Progenitor cell of endocrine pancreas (in vitro differentiated cells): Measurements from ENCODE around the gene FAM227A. TPM values are rescaled to one million over a fixed set of nuclear protein-coding genes. Genes with fewer than 3 reads are reported as not detected.
A peak's percentile ranks its signal among the peaks of the same experiment; 100 is the strongest.

ENCODE experiments used
- DNase-seq: peaks from one replicate; pipeline ENCODE4 v3.0.0; 2021; ENCODE audit warnings: low spot score; ENCODE audit not compliant: unreplicated experiment
- H3K27ac Mint-ChIP-seq: 2 replicates; pipeline ENCODE4 v1.8.0; 2021; ENCODE audit warnings: mild to moderate bottlenecking, moderate library complexity, mixed read lengths
- H3K27me3 Mint-ChIP-seq: 2 replicates; pipeline ENCODE4 v1.8.0; 2021; ENCODE audit warnings: mixed read lengths
- H3K36me3 Mint-ChIP-seq: 2 replicates; pipeline ENCODE4 v1.8.0; 2022; ENCODE audit warnings: mixed read lengths; ENCODE audit not compliant: insufficient read depth
- H3K4me1 Mint-ChIP-seq: 2 replicates; pipeline ENCODE4 v1.8.0; 2021; ENCODE audit warnings: low read depth, mixed read lengths
- H3K4me3 Mint-ChIP-seq: 2 replicates; pipeline ENCODE4 v1.8.0; 2021; ENCODE audit warnings: low read depth, mild to moderate bottlenecking, moderate library complexity, mixed read lengths
- H3K9me3 Mint-ChIP-seq: 2 replicates; pipeline ENCODE4 v1.8.0; 2021; ENCODE audit warnings: low read depth, mixed read lengths
- CTCF ChIP-seq: fragments of 200-600 bp; sonication (generic); IDR thresholded peaks from one replicate; pipeline ENCODE4 v1.5.0; 2021; ENCODE audit warnings: antibody characterized with exemption, mild to moderate bottlenecking; ENCODE audit not compliant: unreplicated experiment
- total RNA-seq: library from RNA; stranded (reverse); gene quantifications from 2 replicates; pipeline ENCODE4 v1.2.1, GENCODE V29; 2021

Gene FAM227A
- total RNA-seq, 1 donor from 2014 or later = 18.3 TPM

DNA sequence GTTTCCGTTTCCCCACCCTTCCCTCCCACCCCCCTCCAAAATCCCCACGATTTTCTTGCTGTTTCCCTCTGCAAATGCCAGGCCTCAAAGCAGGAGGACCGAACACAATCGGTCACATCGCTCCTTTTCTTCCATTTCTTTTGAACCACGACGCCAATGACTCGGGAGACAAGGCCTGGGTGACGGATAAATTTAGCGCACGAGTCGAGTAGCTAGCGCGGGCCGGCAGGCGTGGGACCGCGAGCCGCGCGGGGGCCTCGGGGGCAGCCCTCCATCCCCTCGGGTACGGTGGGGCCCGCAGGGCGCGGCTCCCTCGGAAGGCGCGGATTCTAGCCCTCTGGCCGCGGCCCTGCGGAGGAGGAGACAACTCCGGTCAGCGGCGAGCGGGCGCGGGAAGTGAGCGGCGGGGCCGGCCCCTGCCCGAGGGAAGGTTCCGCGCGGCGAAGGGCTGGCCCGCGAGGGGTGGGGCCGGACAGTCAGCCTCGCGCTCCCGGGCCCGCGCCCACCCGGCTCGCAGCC lies 44.1 kb upstream of the FAM227A start:
- H3K36me3 Mint-ChIP-seq = peaks cover 2% of the 10 kb centered on the region
- peaks cover 44% of the 10 kb centered on the region for H3K4me1 Mint-ChIP-seq
- TF ChIP-seq CTCF = no peak
- no peaks in the 10 kb centered on the region for H3K9me3 Mint-ChIP-seq
- H3K27me3 Mint-ChIP-seq = no peaks in the 10 kb centered on the region
- peak overlapping the region; percentile 97 for H3K27ac Mint-ChIP-seq
- DNase-seq = no peak
- H3K4me3 Mint-ChIP-seq = peak overlapping the region; percentile 92

- H3K4me3 Mint-ChIP-seq = peak overlapping the region; percentile 92
- peak overlapping the region; percentile 97 for H3K27ac Mint-ChIP-seq
- H3K9me3 Mint-ChIP-seq = no peaks in the 10 kb centered on the region
- no peak for TF ChIP-seq CTCF
- no peak for DNase-seq
- H3K4me1 Mint-ChIP-seq = peaks cover 42% of the 10 kb centered on the region
- H3K27me3 Mint-ChIP-seq = no peaks in the 10 kb centered on the region
- peaks cover 4% of the 10 kb centered on the region for H3K36me3 Mint-ChIP-seq
These were observed 43.6 kb upstream of the FAM227A start for GRCh38 chr22:38699784-38700183.

GRCh38 chr22:38699143-38699542 lies 43.0 kb upstream of the FAM227A start:
- Mint-ChIP-seq H3K9me3 (no peaks in the 10 kb centered on the region), H3K36me3 (peaks cover 7% of the 10 kb centered on the region), H3K4me3 (peak overlapping the region; percentile 92), H3K27me3 (no peaks in the 10 kb centered on the region), H3K27ac (peak overlapping the region; percentile 97), H3K4me1 (peaks cover 43% of the 10 kb centered on the region)
- TF ChIP-seq CTCF = no peak
- no peak for DNase-seq

DNA sequence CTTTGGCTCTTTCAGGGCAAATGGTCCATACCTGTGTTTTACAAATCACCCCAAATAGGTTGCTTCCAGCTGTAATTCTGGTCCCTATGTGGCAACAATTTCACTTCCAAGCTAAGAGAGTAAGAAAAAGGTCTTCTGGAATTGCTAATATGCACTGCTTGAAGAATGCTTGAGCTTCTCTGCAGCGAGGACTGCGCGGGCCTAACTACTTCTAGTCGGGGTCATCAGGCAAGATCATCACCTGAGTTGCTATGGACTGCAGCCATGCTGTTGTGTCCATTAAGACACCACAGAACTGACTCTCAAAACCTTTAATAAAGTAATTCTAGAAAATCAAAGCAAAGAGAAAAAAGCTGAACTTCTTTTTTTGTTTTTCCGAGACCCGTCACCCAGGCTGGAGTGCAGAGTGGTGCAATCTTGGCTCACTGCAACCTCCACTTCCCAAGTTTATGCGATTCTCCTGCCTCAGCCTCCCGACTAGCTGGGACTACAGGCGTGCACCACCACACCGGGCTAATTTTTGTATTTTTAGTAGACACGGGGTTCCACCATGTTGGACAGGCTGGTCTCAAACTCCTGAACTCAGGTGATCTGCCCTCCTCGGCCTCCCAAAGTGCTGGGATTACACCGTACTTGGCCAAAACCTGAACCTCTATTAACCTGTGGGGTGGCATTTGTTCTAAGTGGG lies 42.4 kb upstream of the FAM227A start:
- no peak for TF ChIP-seq CTCF
- H3K36me3 Mint-ChIP-seq = peaks cover 8% of the 10 kb centered on the region
- no peak for DNase-seq
- no peaks in the 10 kb centered on the region for H3K9me3 Mint-ChIP-seq
- peak overlapping the region; percentile 97 for H3K27ac Mint-ChIP-seq
- H3K4me1 Mint-ChIP-seq = peaks cover 43% of the 10 kb centered on the region
- no peaks in the 10 kb centered on the region for H3K27me3 Mint-ChIP-seq
- H3K4me3 Mint-ChIP-seq = peak overlapping the region; percentile 92

DNA sequence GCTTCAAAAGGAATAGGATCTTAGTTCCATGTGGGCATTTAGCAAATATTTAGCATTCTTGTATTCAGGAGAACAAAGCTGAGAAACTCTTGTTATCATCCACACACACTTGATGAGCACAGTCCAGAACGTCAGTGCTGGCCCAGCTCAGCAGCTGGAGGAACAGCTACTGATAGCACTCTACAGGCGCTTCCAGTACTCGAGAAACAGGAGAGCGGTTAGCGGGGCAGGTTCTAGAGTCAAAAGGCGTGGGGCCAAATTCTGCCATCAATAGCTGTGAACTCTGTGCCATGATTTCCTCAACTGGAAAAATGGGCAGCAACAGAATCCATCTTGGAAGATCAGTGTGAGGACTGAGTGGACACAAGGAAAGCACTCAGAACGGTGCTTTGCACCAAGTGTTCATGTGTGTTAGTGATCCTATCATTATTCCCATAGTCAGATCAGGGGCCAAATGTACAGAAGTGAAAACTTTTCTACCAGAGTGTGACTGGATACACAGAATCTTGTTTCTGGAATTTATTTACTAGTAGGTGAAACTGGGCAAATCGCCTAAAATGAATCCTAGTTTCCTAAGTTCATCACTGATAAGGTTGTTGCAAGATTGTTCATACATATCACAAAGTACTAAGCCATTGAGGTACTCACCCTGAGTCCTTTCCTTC lies 41.4 kb upstream of the FAM227A start:
- DNase-seq = no peak
- TF ChIP-seq CTCF = no peak
- H3K4me3 Mint-ChIP-seq = peak overlapping the region; percentile 42
- no peaks in the 10 kb centered on the region for H3K27me3 Mint-ChIP-seq
- H3K4me1 Mint-ChIP-seq = peaks cover 43% of the 10 kb centered on the region
- no peaks in the 10 kb centered on the region for H3K9me3 Mint-ChIP-seq
- peak overlapping the region; percentile 97 for H3K27ac Mint-ChIP-seq
- H3K36me3 Mint-ChIP-seq = peaks cover 10% of the 10 kb centered on the region
